Measurements from ENCODE around the gene PDCD2L.

DNA sequence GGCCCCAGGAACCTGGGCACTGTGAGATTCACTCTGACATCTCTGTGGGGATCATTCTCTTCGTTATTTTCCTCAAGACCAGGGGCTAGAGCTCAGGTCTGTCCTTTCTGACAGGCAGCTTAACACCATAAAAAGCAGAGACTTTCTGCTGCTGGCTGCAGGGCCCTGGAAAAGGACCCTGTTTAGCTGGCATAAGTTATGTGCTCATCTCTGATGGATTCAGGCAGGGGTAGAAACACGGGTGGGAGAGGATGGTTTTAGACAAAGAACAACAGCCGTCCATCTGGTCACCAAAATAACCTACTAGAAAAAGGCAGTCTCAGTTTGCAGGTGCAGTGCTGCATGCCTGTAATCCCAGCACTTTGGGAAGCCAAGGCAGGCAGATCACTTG lies 41.5 kb upstream of the PDCD2L start:
- no peak for TF ChIP-seq POLR2A (IDR thresholded peaks at IDR 0.05)
- TF ChIP-seq, protein P1, sequence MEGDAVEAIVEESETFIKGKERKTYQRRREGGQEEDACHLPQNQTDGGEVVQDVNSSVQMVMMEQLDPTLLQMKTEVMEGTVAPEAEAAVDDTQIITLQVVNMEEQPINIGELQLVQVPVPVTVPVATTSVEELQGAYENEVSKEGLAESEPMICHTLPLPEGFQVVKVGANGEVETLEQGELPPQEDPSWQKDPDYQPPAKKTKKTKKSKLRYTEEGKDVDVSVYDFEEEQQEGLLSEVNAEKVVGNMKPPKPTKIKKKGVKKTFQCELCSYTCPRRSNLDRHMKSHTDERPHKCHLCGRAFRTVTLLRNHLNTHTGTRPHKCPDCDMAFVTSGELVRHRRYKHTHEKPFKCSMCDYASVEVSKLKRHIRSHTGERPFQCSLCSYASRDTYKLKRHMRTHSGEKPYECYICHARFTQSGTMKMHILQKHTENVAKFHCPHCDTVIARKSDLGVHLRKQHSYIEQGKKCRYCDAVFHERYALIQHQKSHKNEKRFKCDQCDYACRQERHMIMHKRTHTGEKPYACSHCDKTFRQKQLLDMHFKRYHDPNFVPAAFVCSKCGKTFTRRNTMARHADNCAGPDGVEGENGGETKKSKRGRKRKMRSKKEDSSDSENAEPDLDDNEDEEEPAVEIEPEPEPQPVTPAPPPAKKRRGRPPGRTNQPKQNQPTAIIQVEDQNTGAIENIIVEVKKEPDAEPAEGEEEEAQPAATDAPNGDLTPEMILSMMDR (IDR thresholded peaks at IDR 0.05) = no peak
